ENCODE measurements around the gene AK4.

The AK4 gene

GRCh38 chr1:65259816-65260215 lies 111.8 kb downstream of the AK4 start:
- Histone ChIP-seq H3K4me3 (ENCODE audit: insufficient read depth, low read length, poor library complexity, severe bottlenecking) (no peak overlapping the region), H3K4me2 (ENCODE audit: low read depth, low read length, poor library complexity, severe bottlenecking) (no peak overlapping the region), H2AFZ (ENCODE audit: low read depth, low read length, severe bottlenecking) (no peak overlapping the region), H3K9ac (ENCODE audit: low read length) (no peak overlapping the region), H3K9me2 (replicated peaks; ENCODE audit: insufficient read depth, low read length) (no peaks in the 10 kb centered on the region), H3F3A (ENCODE audit: insufficient read depth) (no peaks in the 10 kb centered on the region), H3K27me3 (ENCODE audit: low read length) (no peaks in the 10 kb centered on the region), H3K27ac (ENCODE audit: low read depth, low read length) (no peak overlapping the region), H3K9me3 (ENCODE audit: insufficient read depth, low read length) (no peaks in the 10 kb centered on the region), H4K20me1 (ENCODE audit: low read depth, low read length) (no peaks in the 10 kb centered on the region), H3K79me2 (ENCODE audit: insufficient read depth, low read length) (no peaks in the 10 kb centered on the region), H3K36me3 (ENCODE audit: low read length) (no peaks in the 10 kb centered on the region)
- TF ChIP-seq EZH2phosphoT487 (conservative IDR thresholded peaks at IDR 0.05; ENCODE audit: low read length) (no peak), CTCF (IDR thresholded peaks at IDR 0.05; ENCODE audit: insufficient read depth, low read length, poor library complexity, severe bottlenecking) (no peak)

- H2AFZ ChIP-seq (ENCODE audit: low read depth, low read length, severe bottlenecking): no peak overlapping the region
- no peak overlapping the region for H3K4me2 ChIP-seq (ENCODE audit: low read depth, low read length, poor library complexity, severe bottlenecking)
- H4K20me1 ChIP-seq (ENCODE audit: low read depth, low read length): no peaks in the 10 kb centered on the region
- H3K36me3 ChIP-seq (ENCODE audit: low read length): no peaks in the 10 kb centered on the region
- no peaks in the 10 kb centered on the region for H3K27me3 ChIP-seq (ENCODE audit: low read length)
- no peak overlapping the region for H3K4me3 ChIP-seq (ENCODE audit: insufficient read depth, low read length, poor library complexity, severe bottlenecking)
- no peaks in the 10 kb centered on the region for H3K9me3 ChIP-seq (ENCODE audit: insufficient read depth, low read length)
- no peaks in the 10 kb centered on the region for H3K79me2 ChIP-seq (ENCODE audit: insufficient read depth, low read length)
- no peaks in the 10 kb centered on the region for H3K9me2 ChIP-seq (replicated peaks; ENCODE audit: insufficient read depth, low read length)
- no peak overlapping the region for H3K27ac ChIP-seq (ENCODE audit: low read depth, low read length)
- no peak for TF ChIP-seq CTCF (IDR thresholded peaks at IDR 0.05; ENCODE audit: insufficient read depth, low read length, poor library complexity, severe bottlenecking)
- no peak for TF ChIP-seq EZH2phosphoT487 (conservative IDR thresholded peaks at IDR 0.05; ENCODE audit: low read length)
- H3K9ac ChIP-seq (ENCODE audit: low read length): no peak overlapping the region
- no peaks in the 10 kb centered on the region for H3F3A ChIP-seq (ENCODE audit: insufficient read depth)
Observed at GRCh38 chr1:65260851-65261473, 113.0 kb downstream of the AK4 start.

- no peak for TF ChIP-seq EZH2phosphoT487 (conservative IDR thresholded peaks at IDR 0.05; ENCODE audit: low read length)
- TF ChIP-seq CTCF (IDR thresholded peaks at IDR 0.05; ENCODE audit: insufficient read depth, low read length, poor library complexity, severe bottlenecking): no peak
Observed at GRCh38 chr1:65263286-65263685, 115.3 kb downstream of the AK4 start.

More at GRCh38 chr1:65263286-65263685, 115.3 kb downstream of the AK4 start:
- no peaks in the 10 kb centered on the region for H3K9me3 ChIP-seq (ENCODE audit: insufficient read depth, low read length)
- H3K27me3 ChIP-seq (ENCODE audit: low read length): no peaks in the 10 kb centered on the region
- H3K4me2 ChIP-seq (ENCODE audit: low read depth, low read length, poor library complexity, severe bottlenecking): no peak overlapping the region
- no peaks in the 10 kb centered on the region for H4K20me1 ChIP-seq (ENCODE audit: low read depth, low read length)
- no peaks in the 10 kb centered on the region for H3K9me2 ChIP-seq (replicated peaks; ENCODE audit: insufficient read depth, low read length)
- H3K27ac ChIP-seq (ENCODE audit: low read depth, low read length): no peak overlapping the region
- H3K4me3 ChIP-seq (ENCODE audit: insufficient read depth, low read length, poor library complexity, severe bottlenecking): no peak overlapping the region
- no peak overlapping the region for H2AFZ ChIP-seq (ENCODE audit: low read depth, low read length, severe bottlenecking)
- H3K9ac ChIP-seq (ENCODE audit: low read length): no peak overlapping the region
- no peaks in the 10 kb centered on the region for H3K36me3 ChIP-seq (ENCODE audit: low read length)
- H3F3A ChIP-seq (ENCODE audit: insufficient read depth): no peaks in the 10 kb centered on the region
- H3K79me2 ChIP-seq (ENCODE audit: insufficient read depth, low read length): no peaks in the 10 kb centered on the region

Measured in SU-DHL-6 (cell line).